Bone marrow (tissue), 2 donors: ENCODE data around the gene CDK8.
"Not testable (repeated sequence)": the region's sequence is repeated elsewhere in the genome, so short reads cannot be mapped to it uniquely, and the experiment has no call there.

ENCODE experiments used
- DNase-seq, 2 donors: peaks; one replicate each; lab custom pipeline; 2025; lab: John Stamatoyannopoulos, UW

The CDK8 gene

GRCh38 chr13:26316095-26316494 is 62.2 kb downstream of the CDK8 start:
- not testable (repeated sequence) for DNase-seq

- no peak for DNase-seq
These were observed 66.8 kb downstream of the CDK8 start for GRCh38 chr13:26320766-26321165.

- no peak for DNase-seq
These were observed 69.2 kb downstream of the CDK8 start for GRCh38 chr13:26323127-26323526.

GRCh38 chr13:26323764-26324163 is 69.8 kb downstream of the CDK8 start:
- DNase-seq, result no peak

GRCh38 chr13:26324294-26324693 is 70.4 kb downstream of the CDK8 start:
- no peak for DNase-seq

GRCh38 chr13:26324867-26325266 is 70.9 kb downstream of the CDK8 start:
- DNase-seq, result no peak

- no peak for DNase-seq
These were observed 71.9 kb downstream of the CDK8 start for GRCh38 chr13:26325876-26326275.

GRCh38 chr13:26326562-26326961 is 72.6 kb downstream of the CDK8 start:
- DNase-seq, result no peak

GRCh38 chr13:26327940-26328725 is 74.2 kb downstream of the CDK8 start:
- DNase-seq, result no peak

GRCh38 chr13:26335158-26335557 is 81.2 kb downstream of the CDK8 start:
- DNase-seq, result no peak

- DNase-seq, result no peak
These were observed 86.9 kb downstream of the CDK8 start for GRCh38 chr13:26340807-26341206.

GRCh38 chr13:26342898-26343297 is 89.0 kb downstream of the CDK8 start:
- DNase-seq, result no peak

GRCh38 chr13:26343816-26344215 is 89.9 kb downstream of the CDK8 start:
- no peak for DNase-seq

GRCh38 chr13:26344980-26345379 is 91.1 kb downstream of the CDK8 start:
- DNase-seq, result no peak

GRCh38 chr13:26348966-26349365 is 95.0 kb downstream of the CDK8 start:
- no peak for DNase-seq

GRCh38 chr13:26362261-26362660 is 108.3 kb downstream of the CDK8 start:
- no peak for DNase-seq

GRCh38 chr13:26370553-26370952 is 116.6 kb downstream of the CDK8 start:
- no peak for DNase-seq

- DNase-seq, result no peak
These were observed 118.8 kb downstream of the CDK8 start for GRCh38 chr13:26372747-26373146.

GRCh38 chr13:26376430-26376829 is 122.5 kb downstream of the CDK8 start:
- no peak for DNase-seq

GRCh38 chr13:26377038-26377437 is 123.1 kb downstream of the CDK8 start:
- DNase-seq, result no peak

- no peak for DNase-seq
These were observed 124.2 kb downstream of the CDK8 start for GRCh38 chr13:26378116-26378515.

GRCh38 chr13:26379831-26380230 is 125.9 kb downstream of the CDK8 start:
- no peak for DNase-seq

GRCh38 chr13:26380930-26381329 is 127.0 kb downstream of the CDK8 start:
- DNase-seq, result no peak

- DNase-seq, result no peak
These were observed 128.4 kb downstream of the CDK8 start for GRCh38 chr13:26382366-26382765.
